Measurements from ENCODE around the gene TP53I13. TPM values are rescaled to one million over a fixed set of nuclear protein-coding genes. Genes with fewer than 3 reads are reported as not detected.

The TP53I13 gene
- polyA plus RNA-seq, 1 experiment: 17.8 TPM

GRCh38 chr17:29610395-29610794, 41.9 kb downstream of the TP53I13 start:
- no peak for TF ChIP-seq CTCF (IDR thresholded peaks at IDR 0.05; ENCODE audit: low read depth, low read length)
- Histone ChIP-seq H3K27me3 (ENCODE audit: control insufficient read depth, insufficient read depth, low read length) (no peaks in the 10 kb centered on the region), H3K9me3 (ENCODE audit: control insufficient read depth, insufficient read depth, low read length) (peaks cover 9% of the 10 kb centered on the region; the same call in 1 of the 2 replicates), H3K4me3 (ENCODE audit: low read depth, low read length) (no peak overlapping the region), H3K27ac (ENCODE audit: low read depth, low read length) (no peak overlapping the region)
- CTCF ChIA-PET: no interaction called here
- no peak for DNase-seq (ENCODE audit: low read depth, low spot score)
- POLR2A ChIA-PET: no interaction called here

GRCh38 chr17:29611351-29612093, 43.0 kb downstream of the TP53I13 start:
- no peak for DNase-seq (ENCODE audit: low read depth, low spot score)
- Histone ChIP-seq H3K27ac (ENCODE audit: low read depth, low read length) (no peak overlapping the region), H3K4me3 (ENCODE audit: low read depth, low read length) (no peak overlapping the region), H3K27me3 (ENCODE audit: control insufficient read depth, insufficient read depth, low read length) (no peaks in the 10 kb centered on the region), H3K9me3 (ENCODE audit: control insufficient read depth, insufficient read depth, low read length) (peaks cover 9% of the 10 kb centered on the region; the same call in 1 of the 2 replicates)
- TF ChIP-seq CTCF (IDR thresholded peaks at IDR 0.05; ENCODE audit: low read depth, low read length): no peak
- ChIA-PET CTCF (no interaction called here), POLR2A (no interaction called here)

GRCh38 chr17:29612094-29612403, 43.5 kb downstream of the TP53I13 start:
- DNase-seq (ENCODE audit: low read depth, low spot score): no peak
- POLR2A ChIA-PET: no interaction called here

GRCh38 chr17:29612404-29613280, 44.1 kb downstream of the TP53I13 start:
- no peak for DNase-seq (ENCODE audit: low read depth, low spot score)
- Histone ChIP-seq H3K4me3 (ENCODE audit: low read depth, low read length) (no peak overlapping the region), H3K27me3 (ENCODE audit: control insufficient read depth, insufficient read depth, low read length) (no peaks in the 10 kb centered on the region), H3K27ac (ENCODE audit: low read depth, low read length) (no peak overlapping the region), H3K9me3 (ENCODE audit: control insufficient read depth, insufficient read depth, low read length) (peaks cover 9% of the 10 kb centered on the region; the same call in 1 of the 2 replicates)
- ChIA-PET POLR2A (interaction anchor here (0.6 kb wide), 1 partner anchor 33 kb away, joined by 3 read pairs; no protein-coding TSS in a partner anchor), CTCF (interaction anchor here (0.7 to 1.6 kb wide), 5 partner anchors 12 to 167 kb away, joined by 3 to 7 read pairs (median 4); no protein-coding TSS in a partner anchor)
- no peak for TF ChIP-seq CTCF (IDR thresholded peaks at IDR 0.05; ENCODE audit: low read depth, low read length)

More at GRCh38 chr17:29612094-29612403, 43.5 kb downstream of the TP53I13 start:
- H3K9me3 ChIP-seq (ENCODE audit: control insufficient read depth, insufficient read depth, low read length): peaks cover 9% of the 10 kb centered on the region; the same call in 1 of the 2 replicates
- no peak overlapping the region for H3K27ac ChIP-seq (ENCODE audit: low read depth, low read length)
- no peak for TF ChIP-seq CTCF (IDR thresholded peaks at IDR 0.05; ENCODE audit: low read depth, low read length)
- CTCF ChIA-PET: no interaction called here
- no peaks in the 10 kb centered on the region for H3K27me3 ChIP-seq (ENCODE audit: control insufficient read depth, insufficient read depth, low read length)
- no peak overlapping the region for H3K4me3 ChIP-seq (ENCODE audit: low read depth, low read length)
